T-helper 1 cell treated with Interleukin-12 subunit alpha and Interleukin-12 subunit beta and Interleukin-4 antibody, amounts not matched to agents 30 ng/mL and 1 ng/mL, for 36 hours (primary cell): ENCODE data around the gene PEX12. TPM values are rescaled to one million over a fixed set of nuclear protein-coding genes. Genes with fewer than 3 reads are reported as not detected.
"Not testable (repeated sequence)": the region's sequence is repeated elsewhere in the genome, so short reads cannot be mapped to it uniquely, and the experiment has no call there.

ENCODE experiments used
- intact Hi-C: fragments of 100-400 bp; cut with micrococcal nuclease; formaldehyde crosslinking; loops from one replicate; pipeline ENCODE4 v1.15.1; 2024
- total RNA-seq: library from RNA; stranded (reverse); gene quantifications from 2 replicates; pipeline ENCODE4 v1.2.3, GENCODE V29; 2022

PEX12 gene
- total RNA-seq, 1 donor from 2014 or later: 4.4 TPM

DNA sequence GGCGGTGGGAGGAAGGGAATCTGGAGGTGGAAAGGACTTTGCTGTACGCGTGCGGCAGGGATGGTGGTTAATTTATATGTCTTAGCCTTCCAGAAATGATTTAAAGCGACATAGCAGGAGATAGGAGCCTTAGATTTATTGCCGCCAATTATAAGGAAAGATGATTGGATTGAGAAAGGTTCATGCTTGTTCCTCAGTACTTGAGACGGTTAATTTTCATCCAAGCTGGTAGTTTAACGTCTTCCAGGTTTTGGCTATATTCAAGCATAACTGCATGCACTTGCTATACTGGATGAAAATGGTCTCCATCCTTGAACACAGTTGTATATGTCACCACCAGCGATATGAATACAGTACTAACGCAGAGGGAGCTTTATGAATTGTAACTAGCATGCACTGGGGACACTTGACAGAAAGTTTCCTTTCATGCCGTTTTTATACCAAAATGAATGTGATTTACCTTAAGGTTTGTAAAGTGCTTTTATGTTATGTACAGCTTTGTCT, 610 bp upstream of the PEX12 start:
- intact Hi-C loops: loop anchor here (1.0 to 10.0 kb wide), 11 partner anchors 8 to 598 kb away; partner anchors contain the start of genes AP2B1, LIG3, NLE1 and TAF15

DNA sequence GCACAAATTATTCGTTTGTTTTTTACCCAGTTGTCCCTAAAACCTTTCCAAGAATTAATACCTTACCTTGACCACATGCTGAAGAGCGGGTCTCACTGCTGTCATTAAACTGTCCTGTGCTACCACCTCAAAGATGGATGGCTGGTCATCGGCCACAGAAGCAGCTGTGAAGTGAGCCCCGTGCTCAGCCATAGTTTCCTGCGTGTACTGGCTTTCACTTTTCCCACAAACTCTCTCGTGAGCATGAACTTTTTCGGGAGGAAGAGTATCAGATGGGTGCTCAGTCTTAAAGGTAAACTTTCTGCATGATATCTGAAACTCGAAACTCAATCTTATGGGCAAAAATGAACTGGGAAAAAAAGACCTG, 558 bp downstream of the PEX12 start:
- intact Hi-C loops: loop anchor here (1.0 to 10.0 kb wide), 11 partner anchors 9 to 597 kb away; partner anchors contain the start of genes AP2B1, LIG3, NLE1 and TAF15

DNA sequence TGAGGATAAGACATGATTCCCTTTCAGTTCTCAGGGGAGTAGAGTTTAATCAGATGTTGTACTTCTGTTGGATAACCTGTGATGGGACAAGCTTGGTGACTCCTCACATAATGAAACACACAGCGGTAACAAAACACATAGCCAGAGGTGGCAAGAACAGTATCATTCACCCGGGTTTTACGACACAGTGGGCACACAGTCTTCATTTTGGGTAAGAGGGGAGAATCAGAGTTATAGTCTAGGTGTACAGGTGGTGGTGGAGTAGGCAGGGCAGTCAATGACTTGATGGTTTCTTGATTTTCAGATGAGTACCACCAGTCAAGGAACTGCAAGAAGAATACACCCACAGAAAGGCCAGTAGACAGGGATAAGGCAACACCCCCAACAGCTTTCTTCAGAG, 2.6 kb downstream of the PEX12 start:
- intact Hi-C loops: loop anchor here (5.0 to 10.0 kb wide), 2 partner anchors 59 to 88 kb away; no protein-coding TSS in a partner anchor

DNA sequence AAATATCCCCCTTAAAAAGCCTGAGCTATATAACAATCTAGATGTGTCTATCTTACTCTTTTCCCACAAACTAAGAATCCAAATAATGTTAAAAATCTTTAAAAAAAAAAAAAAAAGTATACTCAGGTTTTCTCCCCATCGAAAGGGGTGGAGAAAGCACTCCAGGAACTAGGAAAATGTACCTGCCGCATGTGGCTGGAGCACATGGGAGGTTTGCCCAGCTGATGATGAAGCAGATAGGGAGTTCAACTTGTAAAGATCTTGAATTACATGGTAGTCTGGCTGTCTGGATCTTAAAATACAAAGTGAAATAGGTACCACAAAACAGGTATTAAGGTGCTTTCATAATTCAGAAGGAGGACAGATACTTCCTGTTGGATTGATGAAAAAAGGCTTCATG, 9.0 kb downstream of the PEX12 start:
- intact Hi-C loops: loop anchor here (5.0 kb wide), 1 partner anchor 238 kb away; the partner anchor contains the start of gene TAF15

DNA sequence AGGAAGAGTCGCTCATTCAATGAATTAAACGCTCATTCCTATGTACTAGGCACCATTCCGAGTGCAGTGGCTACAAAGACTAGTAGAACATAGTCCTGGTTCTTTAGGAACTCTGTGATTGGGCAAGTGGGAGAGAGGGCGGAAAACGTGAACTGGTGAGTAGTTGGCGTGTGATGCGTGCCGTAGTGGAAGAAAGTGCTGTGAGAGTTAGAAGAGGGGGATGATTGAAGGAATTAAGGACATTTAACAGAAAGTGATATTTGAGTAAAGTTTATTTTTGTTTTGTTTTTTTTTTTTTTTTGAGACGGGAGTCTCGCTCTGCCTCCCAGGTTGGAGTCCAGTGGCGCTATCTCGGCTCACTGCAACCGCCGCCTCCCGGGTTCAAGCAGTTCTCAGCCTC, 9.8 kb downstream of the PEX12 start:
- intact Hi-C loops: loop anchor here (1.0 to 5.0 kb wide), 7 partner anchors 10 to 587 kb away; partner anchors contain the start of genes AP2B1, PEX12, SLFN12L and TAF15

DNA sequence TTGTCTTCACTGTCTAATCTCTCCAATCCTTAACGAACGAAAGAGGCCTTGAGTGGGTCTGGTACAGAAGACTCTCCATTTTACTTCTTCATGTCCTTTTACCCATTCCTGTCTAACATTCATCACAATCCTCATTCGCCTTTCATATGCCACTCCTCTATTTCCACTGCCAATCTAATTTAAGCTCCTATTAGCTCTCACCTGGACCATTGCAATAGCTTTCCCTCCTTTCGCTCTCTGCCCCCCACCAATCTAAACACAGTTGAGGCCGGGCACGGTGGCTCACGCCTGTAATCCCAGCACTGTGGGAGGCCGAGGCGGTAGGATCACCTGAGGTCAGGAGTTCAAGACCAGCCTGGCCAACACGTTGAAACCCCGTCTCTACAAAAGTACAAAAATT, 11.4 kb downstream of the PEX12 start:
- intact Hi-C loops: loop anchor here (1.0 to 5.0 kb wide), 3 partner anchors 197 to 325 kb away; partner anchors contain the start of gene TAF15

DNA sequence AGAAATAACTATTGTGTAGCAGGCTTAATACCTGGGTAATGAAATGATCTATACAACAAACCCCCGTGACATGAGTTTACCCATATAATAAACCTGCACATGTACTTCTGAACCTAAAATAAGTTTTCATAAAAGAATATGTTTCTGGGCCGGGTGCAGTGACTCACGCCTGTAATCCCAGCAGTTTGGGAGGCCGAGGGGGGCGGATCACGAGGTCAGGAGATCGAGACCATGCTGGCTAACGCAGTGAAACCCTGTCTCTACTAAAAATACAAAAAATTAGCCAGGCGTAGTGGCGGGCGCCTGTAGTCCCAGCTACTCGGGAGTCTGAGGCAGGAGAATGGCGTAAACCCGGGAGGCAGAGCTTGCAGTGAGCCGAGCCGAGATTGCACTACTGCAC, 15.2 kb downstream of the PEX12 start:
- intact Hi-C loops: not testable (repeated sequence)

DNA sequence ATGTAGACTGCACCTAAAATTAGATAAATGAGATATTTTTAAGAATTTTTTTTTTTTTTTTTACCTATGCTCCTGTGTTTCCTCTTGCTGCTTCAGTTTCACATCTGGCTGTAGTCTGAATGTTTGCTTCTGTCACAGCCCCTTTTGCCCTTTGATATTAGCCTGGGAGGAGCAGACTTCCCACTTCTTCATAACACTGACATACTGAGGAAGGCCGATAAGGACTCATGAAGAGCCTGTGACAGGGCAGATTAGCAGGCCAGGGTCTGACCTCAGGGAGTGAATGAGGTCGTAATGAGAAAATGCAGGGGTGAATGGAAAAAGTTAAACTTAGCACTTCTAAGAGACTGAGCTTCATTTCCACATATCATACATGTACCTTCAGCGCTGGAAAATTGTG, 17.7 kb downstream of the PEX12 start, which contains the start of gene SLFN14:
SLFN14 (minus strand) TSS at position 117 of the 400 bp plus-strand sequence. CDS start 2,757 bp downstream, outside the sequence.
- intact Hi-C loops: no loop called here

DNA sequence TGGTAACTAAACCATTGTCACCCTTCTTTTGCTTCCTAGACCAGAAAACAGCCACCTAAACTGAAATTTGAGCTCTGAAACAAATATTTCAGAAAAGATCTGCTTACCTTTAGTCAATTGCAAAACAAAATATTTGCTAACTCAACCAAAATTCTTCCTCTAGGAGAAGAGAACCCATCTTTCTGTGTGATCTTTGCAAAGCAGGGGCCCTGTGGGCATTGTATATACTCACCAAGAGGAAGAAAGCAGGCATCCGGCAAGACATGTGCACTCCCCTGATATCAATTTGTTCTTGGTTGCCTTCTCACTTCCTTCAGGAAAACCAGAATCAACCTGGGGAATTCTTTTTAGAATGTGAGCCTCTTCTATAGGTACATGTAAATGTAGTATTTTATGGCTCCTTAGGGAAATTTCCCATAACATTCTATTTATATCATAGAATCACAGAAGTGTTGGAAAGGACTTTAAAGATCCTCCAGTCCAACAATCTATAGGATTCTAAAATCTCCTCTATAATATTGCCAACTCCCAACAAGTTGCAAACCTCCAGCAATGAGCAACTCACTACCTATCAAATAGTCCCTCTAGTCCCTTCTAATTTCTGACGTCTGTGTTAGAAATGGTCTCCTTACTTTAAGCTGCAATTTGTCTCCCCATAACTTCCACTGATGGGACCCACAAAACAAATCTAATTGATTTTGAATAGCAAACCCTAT, 18.7 kb downstream of the PEX12 start:
- intact Hi-C loops: no loop called here

DNA sequence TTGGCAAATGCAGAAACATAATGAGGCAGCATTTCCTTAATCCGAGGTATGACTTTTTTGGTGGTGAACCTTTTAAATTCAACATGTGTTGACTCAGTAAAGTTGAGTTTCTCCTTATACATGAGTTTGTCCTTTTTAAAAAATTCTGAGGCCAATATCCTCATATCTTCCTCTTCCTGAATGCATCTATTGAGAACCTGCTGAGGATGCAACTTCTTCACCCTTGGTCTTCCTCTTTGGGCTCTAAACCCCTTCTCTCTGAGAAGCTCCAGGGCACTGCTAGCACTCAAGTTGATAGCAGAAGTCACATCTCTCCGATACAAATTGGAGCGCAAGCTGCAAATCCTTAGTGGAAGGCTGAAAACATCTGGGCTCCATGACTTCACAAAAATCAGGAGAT, 21.0 kb downstream of the PEX12 start:
- intact Hi-C loops: no loop called here

DNA sequence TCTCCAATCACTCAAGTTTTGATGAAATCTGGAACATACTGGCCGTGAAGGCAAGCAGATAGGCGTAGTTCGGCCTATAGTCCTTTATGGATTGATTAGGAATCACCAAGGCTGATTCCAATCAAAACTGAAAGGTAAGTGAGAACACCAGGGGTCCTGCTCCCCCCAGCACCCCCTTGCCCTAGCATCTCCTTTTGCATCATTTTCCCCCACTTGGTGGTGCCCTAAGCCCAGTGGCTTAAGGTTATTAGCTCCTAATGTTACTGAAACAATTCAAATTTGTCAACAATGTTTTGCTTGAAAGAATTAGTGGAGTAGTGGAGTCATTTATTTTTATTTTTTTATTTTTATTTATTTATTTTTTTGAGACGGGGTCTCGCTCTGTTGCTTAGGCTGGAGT, 22.7 kb downstream of the PEX12 start:
- intact Hi-C loops: no loop called here

DNA sequence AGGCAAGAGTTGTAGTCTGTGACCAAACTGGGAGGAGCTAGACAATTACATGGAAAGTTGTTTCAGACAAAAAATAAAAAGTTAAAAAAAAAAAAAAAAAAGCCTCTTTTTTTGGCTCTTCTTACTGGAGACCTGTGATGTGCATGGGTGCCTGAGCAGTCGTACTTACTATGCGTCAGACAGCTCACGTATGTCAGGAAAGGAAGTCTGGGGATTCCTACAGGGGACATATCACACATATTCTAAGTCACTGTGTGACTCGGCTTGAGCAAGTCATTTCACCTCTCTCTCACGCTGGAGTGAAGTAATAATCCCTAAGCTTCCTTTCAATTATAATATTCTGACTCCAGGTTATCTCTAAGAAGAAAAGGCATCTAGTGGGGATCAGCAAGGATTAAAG, 23.7 kb downstream of the PEX12 start:
- intact Hi-C loops: no loop called here

DNA sequence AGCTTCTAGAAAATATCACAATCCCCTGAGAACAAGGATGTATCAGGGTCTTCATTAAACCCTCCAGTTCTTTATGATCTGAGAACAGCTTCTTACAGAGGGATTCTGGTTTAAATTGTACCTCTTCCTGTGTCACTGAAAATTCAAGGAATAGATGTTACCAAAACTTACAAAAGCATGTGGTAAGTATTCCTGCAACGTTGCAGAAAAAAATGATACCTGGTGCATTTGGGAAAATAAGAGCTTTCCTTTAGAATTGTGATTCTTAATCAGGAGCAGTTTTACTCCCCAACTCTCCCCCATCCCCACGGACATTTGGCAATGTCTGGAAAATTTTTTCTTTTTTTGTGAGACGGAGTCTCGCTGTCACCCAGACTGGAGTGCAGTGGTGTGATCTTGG, 25.1 kb downstream of the PEX12 start:
- intact Hi-C loops: no loop called here

DNA sequence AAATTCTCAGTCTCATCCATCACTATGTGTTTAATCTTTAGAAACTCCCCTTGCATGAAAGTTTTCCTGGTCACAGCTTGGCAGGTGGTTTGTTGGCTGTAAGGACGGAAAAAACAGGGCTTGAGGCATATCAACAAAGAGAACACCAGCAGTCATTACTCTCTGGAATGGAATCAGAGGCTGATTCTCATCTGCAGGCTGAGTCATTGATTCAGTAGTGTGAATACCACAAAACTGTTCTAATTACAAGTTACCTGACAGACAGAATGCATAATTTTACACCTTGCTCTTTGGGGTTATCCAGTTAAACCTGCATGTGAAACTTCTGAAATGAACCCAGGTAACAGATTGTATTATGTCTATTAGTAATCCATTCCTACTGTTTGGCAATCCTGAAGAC, 29.4 kb downstream of the PEX12 start:
- intact Hi-C loops: no loop called here

DNA sequence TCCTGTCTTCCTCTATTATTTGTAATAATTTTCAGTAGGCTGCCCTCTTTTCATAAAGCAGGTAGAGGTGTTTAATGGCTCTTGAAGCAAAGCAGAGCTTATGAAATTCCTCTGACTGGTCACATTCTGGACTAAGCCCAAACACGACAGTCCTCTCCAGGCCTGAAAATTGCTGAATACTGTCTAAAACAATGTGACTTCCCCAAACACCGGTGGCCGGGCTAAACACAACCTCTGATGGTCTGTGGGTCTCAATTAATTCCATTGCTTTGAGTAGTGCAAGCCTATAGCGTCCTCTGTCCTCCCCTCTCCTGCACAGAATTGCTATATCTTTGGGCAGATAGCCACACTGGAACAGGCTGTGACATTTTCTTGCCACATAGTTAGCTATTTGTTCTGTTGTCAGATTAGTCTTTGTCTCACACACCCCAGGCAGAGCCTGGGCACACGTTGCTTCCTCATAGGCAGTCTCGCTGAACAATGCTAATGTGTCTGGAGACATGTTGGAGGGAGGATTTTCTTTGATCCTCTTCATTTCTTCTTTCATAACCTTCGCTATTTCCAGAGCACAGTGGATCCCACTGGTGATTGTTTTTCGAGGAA, 30.1 kb downstream of the PEX12 start:
- intact Hi-C loops: no loop called here

DNA sequence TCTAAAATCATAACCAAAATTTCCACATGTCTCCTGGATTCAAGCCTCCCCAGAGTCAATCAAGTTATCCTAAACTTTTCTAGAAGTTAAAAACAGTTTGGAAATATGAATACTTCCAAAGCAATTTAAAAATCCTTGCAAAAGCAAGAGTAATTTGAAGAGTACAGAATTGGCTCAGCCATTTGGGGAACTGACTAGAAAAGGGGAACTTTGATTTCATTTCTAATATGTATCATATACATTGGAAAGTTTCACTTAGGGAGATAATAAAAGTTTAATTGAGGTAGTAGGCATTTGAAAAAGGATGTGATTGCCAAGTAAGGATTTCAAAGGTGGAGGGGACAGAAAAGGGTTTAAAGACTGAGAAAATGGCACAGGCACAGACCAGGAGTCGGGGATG, 31.9 kb downstream of the PEX12 start:
- intact Hi-C loops: no loop called here

DNA sequence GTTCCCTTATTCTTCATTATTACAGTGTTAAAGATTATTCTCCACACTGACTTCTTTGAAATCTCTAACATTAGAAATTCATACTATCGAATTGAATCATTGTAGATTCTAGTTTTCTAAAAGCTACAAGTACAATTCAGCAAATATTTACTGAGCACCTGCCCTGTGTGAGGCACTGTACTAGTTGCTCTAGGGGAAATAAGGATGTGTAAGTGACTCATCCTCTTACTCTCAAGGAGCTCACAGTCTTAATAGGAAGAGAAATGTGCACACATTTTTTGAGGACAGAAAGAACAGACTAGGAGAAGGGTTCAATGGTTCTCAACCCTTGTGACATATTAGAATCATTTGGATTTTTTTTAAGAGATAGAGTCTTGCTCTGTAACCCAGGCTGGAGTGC, 33.2 kb downstream of the PEX12 start:
- intact Hi-C loops: no loop called here

DNA sequence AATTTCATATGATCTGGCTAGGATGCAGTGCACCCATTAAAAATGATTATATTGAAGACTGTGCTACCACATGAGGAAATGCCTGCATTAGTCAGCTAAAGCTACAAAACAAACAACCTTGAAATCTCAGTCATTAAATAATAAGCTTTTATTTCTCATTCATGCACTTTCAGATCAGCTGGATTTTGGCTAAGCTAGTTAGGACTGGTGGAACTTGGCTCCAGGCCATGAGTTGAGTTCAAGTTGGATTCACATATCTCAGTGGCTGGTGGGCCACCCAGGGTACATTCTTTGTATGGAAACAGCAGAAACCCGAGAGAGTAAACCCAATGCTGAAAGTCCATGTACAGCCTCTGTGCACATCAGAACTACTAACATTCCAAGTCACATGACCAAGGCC, 34.5 kb downstream of the PEX12 start:
- intact Hi-C loops: no loop called here

DNA sequence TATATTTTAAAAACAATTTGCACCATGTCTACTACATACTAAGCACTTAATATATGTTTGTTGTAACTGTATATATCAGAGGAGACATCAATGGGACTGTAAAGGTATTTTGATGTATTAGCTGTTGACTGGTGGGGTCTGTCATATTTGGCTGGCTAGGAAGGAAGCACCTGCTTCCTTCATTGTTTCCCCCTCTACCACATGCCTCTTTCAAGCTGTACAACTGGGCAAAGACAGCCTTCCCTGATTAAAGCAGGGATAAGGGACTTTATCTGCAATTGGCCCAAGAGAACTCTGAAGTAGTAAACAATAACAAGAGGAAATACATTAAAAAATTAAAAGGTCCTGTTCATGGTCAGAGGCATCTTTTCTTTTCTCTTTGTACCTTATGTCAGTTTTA, 35.4 kb downstream of the PEX12 start:
- intact Hi-C loops: no loop called here

DNA sequence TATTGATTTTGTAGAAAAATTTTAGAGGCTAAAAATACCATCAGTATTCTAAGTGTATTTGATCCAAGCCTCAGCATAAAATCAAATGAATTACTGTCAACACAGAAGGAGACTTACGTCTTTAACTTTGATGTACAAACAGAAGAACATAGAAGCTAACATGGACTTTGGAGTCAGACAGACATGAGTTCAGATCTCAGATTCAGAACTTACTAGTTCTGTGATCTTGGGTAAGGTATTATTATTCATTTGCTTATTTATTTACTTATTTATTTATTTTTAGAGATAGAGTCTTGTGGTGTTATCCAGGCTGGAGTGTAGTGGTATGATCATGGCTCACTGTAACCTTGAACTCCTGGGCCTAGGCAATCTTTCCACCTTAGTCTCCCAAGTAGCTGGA, 36.9 kb downstream of the PEX12 start:
- intact Hi-C loops: loop anchor here (1.0 kb wide), 1 partner anchor 27 kb away; no protein-coding TSS in a partner anchor

DNA sequence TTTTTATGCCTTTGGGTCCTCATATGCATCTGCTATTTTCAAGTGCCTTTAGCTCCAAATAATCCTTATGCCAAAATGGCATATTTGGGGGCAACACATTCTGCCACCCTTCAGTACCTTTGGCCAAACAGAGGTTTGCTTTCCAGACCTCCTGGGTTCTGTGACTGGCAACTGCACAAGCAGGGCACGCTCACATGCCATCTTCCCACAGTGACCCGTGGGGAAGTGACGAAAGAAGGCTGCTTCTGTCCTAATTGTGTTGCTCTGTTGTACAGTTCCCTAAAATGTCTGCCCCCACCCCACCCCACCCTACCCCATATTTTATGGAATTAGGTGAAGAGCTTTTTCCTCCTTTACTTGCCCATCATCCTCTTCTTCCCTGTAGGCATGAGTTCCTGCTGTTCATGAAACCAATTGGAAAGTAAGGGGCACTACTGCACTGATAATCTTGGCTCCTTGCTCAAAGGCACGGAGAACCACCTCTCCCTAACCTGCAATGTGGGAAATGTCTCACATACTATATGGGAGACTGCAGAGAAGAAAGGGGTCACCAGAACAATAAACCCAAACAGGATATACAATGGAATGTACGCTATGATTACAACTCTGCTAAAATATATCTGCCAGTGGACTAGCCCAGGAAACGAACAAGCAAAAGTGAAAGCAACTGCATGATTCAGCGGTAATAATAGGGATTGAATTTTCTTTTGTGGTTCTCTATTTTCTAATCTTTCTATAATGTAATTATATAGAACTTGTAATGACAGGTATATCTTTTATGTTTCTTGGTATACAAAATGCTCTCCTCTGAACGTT, 37.6 kb downstream of the PEX12 start:
- intact Hi-C loops: loop anchor here (1.0 kb wide), 1 partner anchor 28 kb away; no protein-coding TSS in a partner anchor
